Measurements from ENCODE around the gene ZSWIM2. TPM values are rescaled to one million over a fixed set of nuclear protein-coding genes. Genes with fewer than 3 reads are reported as not detected.

Gene ZSWIM2
- total RNA-seq, 1 experiment from 2014 or later, result not detected

Other genes with a start within 250 kb of the ZSWIM2 start
- gene FAM171B, start 155.1 kb downstream of the ZSWIM2 start, total RNA-seq (2021; ENCODE audit: unreplicated experiment), result 18.3 TPM

Data from HCT116 (cell line).